H9 (cell line): Measurements from ENCODE around the gene SCUBE3. TPM values are rescaled to one million over a fixed set of nuclear protein-coding genes. Genes with fewer than 3 reads are reported as not detected.

Source experiments
- DNase-seq: peaks from one replicate; pipeline ENCODE4 v3.0.0-alpha.2; 2017
- H2AFZ ChIP-seq: one replicate; pipeline ENCODE4 v1.6.1; 2013; ENCODE audit warnings: mild to moderate bottlenecking, low read length, control low read depth, moderate library complexity
- H2AK5ac ChIP-seq: 2 replicates; pipeline ENCODE4 v1.6.1; 2013; ENCODE audit warnings: low read length, control low read depth, mixed read lengths; ENCODE audit not compliant: insufficient read length
- H2BK120ac ChIP-seq: one replicate; pipeline ENCODE4 v1.6.1; 2013; ENCODE audit warnings: low read depth, mild to moderate bottlenecking, low read length, control low read depth, inconsistent platforms; ENCODE audit not compliant: poor library complexity, severe bottlenecking
- H2BK12ac ChIP-seq: 2 replicates; pipeline ENCODE4 v1.6.1; 2013; ENCODE audit warnings: low read length, control low read depth, mixed read lengths, low read depth; ENCODE audit not compliant: insufficient read length
- H2BK15ac ChIP-seq: 2 replicates; pipeline ENCODE4 v1.6.1; 2013; ENCODE audit warnings: low read depth, low read length, control low read depth
- H2BK20ac ChIP-seq: one replicate; pipeline ENCODE4 v1.6.1; 2013; ENCODE audit warnings: low read depth, mild to moderate bottlenecking, low read length, control low read depth, inconsistent platforms; ENCODE audit not compliant: poor library complexity, severe bottlenecking
- H2BK5ac ChIP-seq: 2 replicates; pipeline ENCODE4 v1.6.1; 2013; ENCODE audit warnings: low read length, control low read depth, mixed read lengths; ENCODE audit not compliant: insufficient read length
- H3K14ac ChIP-seq: 2 replicates; pipeline ENCODE4 v1.6.1; 2013; ENCODE audit warnings: low read length, control low read depth; ENCODE audit not compliant: insufficient read depth
- H3K18ac ChIP-seq: 2 replicates; pipeline ENCODE4 v1.6.1; 2013; ENCODE audit warnings: low read depth, mild to moderate bottlenecking, mixed read lengths, low read length, control low read depth; ENCODE audit not compliant: insufficient read length
- H3K23ac ChIP-seq: 2 replicates; pipeline ENCODE4 v1.6.1; 2013; ENCODE audit warnings: low read length, control low read depth, mixed read lengths, low read depth; ENCODE audit not compliant: insufficient read length
- H3K23me2 ChIP-seq: 2 replicates; pipeline ENCODE4 v1.6.1; 2013; ENCODE audit warnings: low read depth, mild to moderate bottlenecking, mixed read lengths, low read length, control low read depth; ENCODE audit not compliant: insufficient read length, poor library complexity, severe bottlenecking
- H3K27ac ChIP-seq: 2 replicates; pipeline ENCODE4 v1.5.1; 2013; ENCODE audit warnings: low read length, control low read depth, mixed read lengths, low read depth; ENCODE audit not compliant: insufficient read length
- H3K27me3 ChIP-seq: 2 replicates; pipeline ENCODE4 v1.6.1; 2013; ENCODE audit warnings: low read length, control low read depth, inconsistent platforms; ENCODE audit not compliant: insufficient read depth
- H3K4ac ChIP-seq: 2 replicates; pipeline ENCODE4 v1.6.1; 2013; ENCODE audit warnings: low read depth, mild to moderate bottlenecking, control low read depth, inconsistent platforms, low read length, moderate library complexity
- H3K4me1 ChIP-seq: 2 replicates; pipeline ENCODE4 v1.6.1; 2013; ENCODE audit warnings: low read length, control low read depth, inconsistent platforms; ENCODE audit not compliant: insufficient read depth
- H3K4me2 ChIP-seq: 2 replicates; pipeline ENCODE4 v1.6.1; 2013; ENCODE audit warnings: low read length, control low read depth, mixed read lengths; ENCODE audit not compliant: insufficient read length, insufficient read depth
- H3K56ac ChIP-seq: 2 replicates; pipeline ENCODE4 v1.6.1; 2013; ENCODE audit warnings: low read depth, mild to moderate bottlenecking, mixed read lengths, low read length, control low read depth; ENCODE audit not compliant: insufficient read length
- H3K79me1 ChIP-seq: 2 replicates; pipeline ENCODE4 v1.6.1; 2013; ENCODE audit warnings: low read depth, mild to moderate bottlenecking, moderate library complexity, low read length, control low read depth, inconsistent platforms; ENCODE audit not compliant: insufficient read depth, poor library complexity, severe bottlenecking
- H3K79me2 ChIP-seq: 2 replicates; pipeline ENCODE4 v1.6.1; 2013; ENCODE audit warnings: low read length, control low read depth, inconsistent platforms; ENCODE audit not compliant: insufficient read depth
- H3K9ac ChIP-seq: 2 replicates; pipeline ENCODE4 v1.6.1; 2013; ENCODE audit warnings: low read length, control low read depth, mixed read lengths; ENCODE audit not compliant: insufficient read length; ENCODE audit errors: extremely low read depth
- H3K9me3 ChIP-seq: one replicate; pipeline ENCODE4 v1.6.1; 2013; ENCODE audit warnings: low read depth, low read length, inconsistent platforms; ENCODE audit not compliant: control insufficient read depth
- H3T11ph ChIP-seq: one replicate; pipeline ENCODE4 v1.6.1; 2013; ENCODE audit warnings: mild to moderate bottlenecking, low read length, control low read depth, inconsistent platforms
- H4K20me1 ChIP-seq: one replicate; pipeline ENCODE4 v1.6.1; 2013; ENCODE audit not compliant: control insufficient read depth, insufficient read length, insufficient read depth
- H4K5ac ChIP-seq: 2 replicates; pipeline ENCODE4 v1.6.1; 2013; ENCODE audit warnings: low read depth, mild to moderate bottlenecking, mixed read lengths, low read length, control low read depth; ENCODE audit not compliant: insufficient read length
- H4K8ac ChIP-seq: replicated peaks from 2 replicates; pipeline ENCODE4 v1.6.1; 2013; ENCODE audit warnings: low read length, control low read depth, mixed read lengths, low read depth; ENCODE audit not compliant: insufficient read length
- H4K91ac ChIP-seq: 2 replicates; pipeline ENCODE4 v1.6.1; 2013; ENCODE audit warnings: low read depth, mild to moderate bottlenecking, moderate library complexity, mixed read lengths, low read length, control low read depth; ENCODE audit not compliant: insufficient read length
- H3K27ac Mint-ChIP-seq, 3 experiments: 2 replicates in 2 of 3; 3 replicates in 1 of 3; pipeline ENCODE4 v1.8.0; 2020 to 2021; ENCODE audit warnings: mixed read lengths in 3 of 3, mild to moderate bottlenecking in 1 of 3, moderate library complexity in 1 of 3
- H3K27me3 Mint-ChIP-seq: 2 replicates; pipeline ENCODE4 v1.8.0; 2021; ENCODE audit warnings: low read depth, mild to moderate bottlenecking, moderate library complexity, mixed read lengths
- H3K36me3 Mint-ChIP-seq, 3 experiments: 2 replicates in 2 of 3; 3 replicates in 1 of 3; pipeline ENCODE4 v1.8.0; 2020 to 2021; ENCODE audit warnings: low read depth in 3 of 3, mixed read lengths in 3 of 3; ENCODE audit not compliant: insufficient read depth in 1 of 3
- H3K4me1 Mint-ChIP-seq, 2 experiments: 2 replicates each; pipeline ENCODE4 v1.8.0; 2020; ENCODE audit warnings: mixed read lengths in 2 of 2
- H3K4me3 Mint-ChIP-seq, 2 experiments: 2 replicates in 1 of 2; 3 replicates in 1 of 2; pipeline ENCODE4 v1.8.0; 2020 to 2021; ENCODE audit warnings: mild to moderate bottlenecking in 2 of 2, mixed read lengths in 2 of 2, moderate library complexity in 1 of 2
- H3K9me3 Mint-ChIP-seq, 2 experiments: 2 replicates in 1 of 2; 3 replicates in 1 of 2; pipeline ENCODE4 v1.8.0; 2020; ENCODE audit warnings: mild to moderate bottlenecking in 2 of 2, mixed read lengths in 2 of 2, moderate library complexity in 1 of 2
- CTCF ChIP-seq: fragments of 200-600 bp; sonication (generic); conservative IDR thresholded peaks from 3 replicates; pipeline ENCODE4 v1.8.0; 2021; ENCODE audit warnings: antibody characterized with exemption, mild to moderate bottlenecking
- WGBS: extraction: QIAGEN DNeasy Blood & Tissue Kit; methylation state at CpG from one replicate; pipeline ENCODE4 v1.1.7; 2013; ENCODE audit warnings: missing lambda C conversion rate, low lambda C conversion rate, mixed read lengths; ENCODE audit not compliant: insufficient read length; ENCODE audit errors: extremely low coverage; 5-methylcytosine and 5-hydroxymethylcytosine counted together
- total RNA-seq: library from RNA; stranded (reverse); gene quantifications from 2 replicates; pipeline ENCODE4 v1.2.1, GENCODE V29; 2021

SCUBE3 gene
- total RNA-seq, 1 experiment from 2014 or later = 2.7 TPM

DNA sequence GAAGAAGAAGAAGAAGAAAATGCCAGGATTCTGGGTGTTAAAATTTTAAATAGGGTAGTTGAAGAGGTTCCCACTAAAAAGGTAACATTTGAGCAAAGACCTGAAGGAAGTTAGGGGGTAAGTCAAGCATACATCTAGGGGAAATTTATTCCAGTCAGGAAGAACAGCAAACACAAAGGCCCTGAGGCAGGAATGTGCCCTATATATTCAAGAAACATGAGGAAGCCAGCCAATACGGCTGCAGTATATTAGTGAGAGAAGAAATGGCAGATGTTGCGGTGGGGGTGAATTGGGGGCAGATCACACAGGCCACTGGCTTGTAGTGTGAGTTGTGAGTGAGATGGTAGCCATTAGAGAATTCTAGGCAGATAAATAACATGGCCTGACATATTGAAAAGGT lies 51.8 kb downstream of the SCUBE3 start:
- H3K23me2 ChIP-seq = peaks cover 1% of the 10 kb centered on the region
- H3K14ac ChIP-seq = no peak overlapping the region
- no peak overlapping the region for H3K18ac ChIP-seq
- no peak overlapping the region for H3K4ac ChIP-seq
- no peak overlapping the region for H2BK15ac ChIP-seq
- no peak overlapping the region for H2AFZ ChIP-seq
- DNase-seq = no peak
- H3K36me3 Mint-ChIP-seq = peaks cover 0 to 3% (median 2%) of the 10 kb centered on the region in 3 experiments; a peak in 2 of 7 replicates
- no peaks in the 10 kb centered on the region for H3K79me1 ChIP-seq
- H4K5ac ChIP-seq = no peak overlapping the region
- peaks cover 2% of the 10 kb centered on the region; the same call in 1 of the 2 replicates for H3K27me3 Mint-ChIP-seq
- H2BK20ac ChIP-seq = no peak overlapping the region
- H3K9ac ChIP-seq = no peak overlapping the region
- H2BK120ac ChIP-seq = no peak overlapping the region
- H4K8ac ChIP-seq = no peak overlapping the region
- H3K27ac Mint-ChIP-seq = no peak overlapping the region
- no peak for TF ChIP-seq CTCF
- no peak overlapping the region for H2BK5ac ChIP-seq
- H2BK12ac ChIP-seq = no peak overlapping the region
- H3K4me1 Mint-ChIP-seq = peaks cover 7 to 8% of the 10 kb centered on the region in 2 experiments
- H3K23ac ChIP-seq = no peak overlapping the region
- H3K9me3 ChIP-seq = no peaks in the 10 kb centered on the region
- no peak overlapping the region for H3K4me2 ChIP-seq
- H3T11ph ChIP-seq = no peak overlapping the region
- no peak overlapping the region for H3K56ac ChIP-seq
- H3K4me3 Mint-ChIP-seq = no peak overlapping the region
- H4K20me1 ChIP-seq = no peaks in the 10 kb centered on the region
- H2AK5ac ChIP-seq = no peak overlapping the region
- no peak overlapping the region for H3K27ac ChIP-seq
- no peak overlapping the region for H4K91ac ChIP-seq
- no CpG with 5 or more reads among the region's 2 CpGs for WGBS
- no peaks in the 10 kb centered on the region; the same call in 1 of the 2 replicates for H3K4me1 ChIP-seq
- H3K79me2 ChIP-seq = no peaks in the 10 kb centered on the region
- no peaks in the 10 kb centered on the region for H3K9me3 Mint-ChIP-seq
- H3K27me3 ChIP-seq = no peaks in the 10 kb centered on the region
